ENCODE data around the gene TUBG1.

- TF ChIP-seq POLR2A (IDR thresholded peaks at IDR 0.05) (no peak), CTCF (IDR thresholded peaks at IDR 0.05) (no peak), POLR2AphosphoS5 (IDR thresholded peaks at IDR 0.05; ENCODE audit: insufficient read depth in 1 of 2, low read depth in 1 of 2) (no peak)
Observed at GRCh38 chr17:42585353-42585752, 24.1 kb upstream of the TUBG1 start.
